GM23338 (cell line): ENCODE measurements around the gene TST.

Experiments used
- CTCF ChIP-seq, 2 experiments: fragments of 200-600 bp in 1 of 2; sonication (generic) in 1 of 2; conservative IDR thresholded peaks; 2 replicates each; pipeline versions ENCODE4 v1.5.1 to v1.6.1; 2016 to 2017; ENCODE audit warnings: antibody characterized with exemption in 2 of 2, low read depth in 2 of 2, mild to moderate bottlenecking in 2 of 2, moderate library complexity in 1 of 2
- REST ChIP-seq: IDR thresholded peaks from one replicate; pipeline ENCODE4 v1.6.1; 2018; ENCODE audit warnings: antibody characterized with exemption; ENCODE audit not compliant: unreplicated experiment

GRCh38 chr22:37030560-37031281, 11.5 kb upstream of the TST start:
- TF ChIP-seq CTCF (conservative IDR thresholded peaks at IDR 0.05; ENCODE audit: low read depth in 2 of 2) (peak; percentile 45), REST (no peak)
